22Rv1 (cell line): Measurements from ENCODE around the gene PRKD2.

Experiments
- ZFX ChIP-seq: fragments of 450-650 bp; IDR thresholded peaks from 2 replicates; pipeline ENCODE4 v1.6.1; 2017; ENCODE audit warnings: antibody characterized with exemption, borderline replicate concordance
- TF ChIP-seq, protein P1 (sequence below): fragments of 450-650 bp; IDR thresholded peaks from 2 replicates; pipeline ENCODE4 v1.5.1; 2017; ENCODE audit warnings: mild to moderate bottlenecking

DNA sequence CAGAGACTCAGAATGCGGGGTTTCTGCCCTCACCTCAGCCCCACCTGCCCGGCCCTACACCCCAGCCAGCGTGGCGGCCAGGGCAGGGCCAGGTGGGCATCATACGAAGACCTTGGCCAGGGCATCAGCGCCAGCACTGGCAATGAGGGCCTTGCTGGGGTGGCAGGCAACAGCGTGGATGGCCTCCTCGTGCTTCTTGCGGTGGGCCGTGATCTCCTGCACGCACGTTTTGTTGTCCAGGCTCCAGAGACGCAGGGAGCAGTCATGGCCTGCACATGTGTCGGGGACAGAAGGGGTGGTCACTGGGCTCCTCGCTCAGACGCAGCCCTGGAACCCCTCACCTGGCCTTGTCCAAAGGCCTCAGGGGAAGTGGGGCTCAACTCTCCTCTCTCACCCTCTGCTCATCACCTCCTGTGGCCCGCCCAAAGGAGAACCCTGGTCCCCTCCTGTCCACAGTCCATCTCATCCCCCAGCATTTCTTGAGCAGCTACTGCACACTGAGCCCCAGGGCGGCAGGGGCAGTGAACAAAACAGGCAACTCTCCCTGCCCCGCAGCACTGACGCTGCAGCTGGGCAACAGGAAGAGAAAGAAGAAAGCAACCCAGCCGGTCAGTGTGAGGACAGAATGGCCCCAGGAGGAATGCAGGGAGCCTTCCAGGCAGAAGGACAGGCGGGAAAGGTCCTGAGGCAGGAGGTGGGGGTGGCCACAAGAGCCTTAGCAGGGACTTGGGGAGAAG is 3.8 kb upstream of the PRKD2 start:
- TF ChIP-seq, protein P1, sequence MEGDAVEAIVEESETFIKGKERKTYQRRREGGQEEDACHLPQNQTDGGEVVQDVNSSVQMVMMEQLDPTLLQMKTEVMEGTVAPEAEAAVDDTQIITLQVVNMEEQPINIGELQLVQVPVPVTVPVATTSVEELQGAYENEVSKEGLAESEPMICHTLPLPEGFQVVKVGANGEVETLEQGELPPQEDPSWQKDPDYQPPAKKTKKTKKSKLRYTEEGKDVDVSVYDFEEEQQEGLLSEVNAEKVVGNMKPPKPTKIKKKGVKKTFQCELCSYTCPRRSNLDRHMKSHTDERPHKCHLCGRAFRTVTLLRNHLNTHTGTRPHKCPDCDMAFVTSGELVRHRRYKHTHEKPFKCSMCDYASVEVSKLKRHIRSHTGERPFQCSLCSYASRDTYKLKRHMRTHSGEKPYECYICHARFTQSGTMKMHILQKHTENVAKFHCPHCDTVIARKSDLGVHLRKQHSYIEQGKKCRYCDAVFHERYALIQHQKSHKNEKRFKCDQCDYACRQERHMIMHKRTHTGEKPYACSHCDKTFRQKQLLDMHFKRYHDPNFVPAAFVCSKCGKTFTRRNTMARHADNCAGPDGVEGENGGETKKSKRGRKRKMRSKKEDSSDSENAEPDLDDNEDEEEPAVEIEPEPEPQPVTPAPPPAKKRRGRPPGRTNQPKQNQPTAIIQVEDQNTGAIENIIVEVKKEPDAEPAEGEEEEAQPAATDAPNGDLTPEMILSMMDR = no peak
- TF ChIP-seq ZFX = no peak
